Stimulated activated CD8-positive, alpha-beta memory T cell treated with anti-CD3 and anti-CD28 coated beads, Interleukin-15, amount 100 ng/mL, for 48 hours (primary cell): Measurements from ENCODE around the gene SSPN.

ENCODE experiments used
- DNase-seq, 2 donors: peaks; one replicate each; pipeline ENCODE4 v3.0.0-alpha.2; 2020; ENCODE audit warnings: low read depth in 2 of 2

Gene SSPN, protein sequence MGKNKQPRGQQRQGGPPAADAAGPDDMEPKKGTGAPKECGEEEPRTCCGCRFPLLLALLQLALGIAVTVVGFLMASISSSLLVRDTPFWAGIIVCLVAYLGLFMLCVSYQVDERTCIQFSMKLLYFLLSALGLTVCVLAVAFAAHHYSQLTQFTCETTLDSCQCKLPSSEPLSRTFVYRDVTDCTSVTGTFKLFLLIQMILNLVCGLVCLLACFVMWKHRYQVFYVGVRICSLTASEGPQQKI

DNA sequence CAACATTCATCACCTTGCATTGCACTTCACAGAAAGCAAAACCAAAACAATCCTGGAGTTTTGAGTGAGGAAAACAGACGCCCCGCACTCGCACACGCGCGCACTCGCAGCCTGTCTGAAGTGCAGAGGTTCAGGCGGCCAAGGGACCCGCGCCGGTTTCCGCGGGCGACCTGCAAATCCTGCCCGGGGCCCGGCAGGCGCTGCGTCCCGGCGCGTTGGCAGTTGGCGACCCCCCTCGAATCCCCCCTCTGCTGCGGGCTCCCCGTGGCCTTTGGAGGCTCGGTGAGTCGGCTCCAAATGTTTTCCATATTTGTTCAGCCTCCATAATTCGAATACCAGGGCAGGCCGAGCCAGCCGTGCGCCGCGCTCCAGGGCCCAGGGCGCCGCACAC is at the start of gene SSPN:
SSPN (plus strand) TSS at position 324 of the 391 bp plus-strand sequence. CDS start 100 bp downstream, outside the sequence.
- DNase-seq, result no peak

DNA sequence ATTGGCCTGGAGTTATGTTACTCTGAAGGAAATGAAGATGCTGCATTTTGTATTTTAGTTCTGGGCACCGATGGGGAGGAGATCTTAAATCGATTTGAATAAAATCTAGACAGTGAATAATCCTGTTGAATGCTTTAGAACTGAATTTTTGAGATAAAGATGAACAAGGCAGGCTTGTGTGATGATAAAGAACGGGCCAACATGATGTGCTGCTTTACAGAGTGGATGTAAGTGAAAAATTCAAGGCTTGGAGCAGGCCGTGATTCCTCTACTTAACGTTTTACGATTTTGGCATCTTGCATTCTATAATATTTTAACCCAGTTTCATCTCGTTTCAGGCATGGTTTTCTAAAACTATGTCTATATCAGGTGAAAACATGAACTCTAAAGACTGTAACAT is 47.1 kb upstream of the SSPN start:
- DNase-seq, result no peak

DNA sequence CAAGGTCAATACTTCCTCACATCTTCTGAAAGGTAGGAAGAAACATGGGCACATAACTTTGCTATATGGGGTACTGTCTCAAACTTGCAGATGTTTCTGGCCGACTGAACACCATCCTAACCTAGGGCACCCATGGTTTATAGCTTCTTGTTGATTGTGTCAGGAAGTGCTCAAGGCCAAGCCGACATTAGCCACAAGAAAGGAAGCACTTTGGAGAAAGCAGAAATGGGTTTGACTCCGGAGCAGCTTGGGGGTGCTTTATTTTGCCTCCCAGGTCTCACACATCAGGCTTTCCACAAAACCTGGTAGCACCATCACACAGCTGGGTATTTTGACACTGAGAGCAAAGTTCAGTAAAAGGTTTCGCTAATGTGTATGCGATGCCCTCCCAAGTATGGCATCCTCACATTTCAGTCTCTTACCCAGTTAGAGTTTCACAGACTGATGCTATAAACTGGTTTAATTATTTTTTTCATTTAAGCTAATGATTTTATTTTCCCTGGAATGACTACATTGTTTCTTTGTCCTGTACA is 45.3 kb upstream of the SSPN start:
- no peak for DNase-seq

DNA sequence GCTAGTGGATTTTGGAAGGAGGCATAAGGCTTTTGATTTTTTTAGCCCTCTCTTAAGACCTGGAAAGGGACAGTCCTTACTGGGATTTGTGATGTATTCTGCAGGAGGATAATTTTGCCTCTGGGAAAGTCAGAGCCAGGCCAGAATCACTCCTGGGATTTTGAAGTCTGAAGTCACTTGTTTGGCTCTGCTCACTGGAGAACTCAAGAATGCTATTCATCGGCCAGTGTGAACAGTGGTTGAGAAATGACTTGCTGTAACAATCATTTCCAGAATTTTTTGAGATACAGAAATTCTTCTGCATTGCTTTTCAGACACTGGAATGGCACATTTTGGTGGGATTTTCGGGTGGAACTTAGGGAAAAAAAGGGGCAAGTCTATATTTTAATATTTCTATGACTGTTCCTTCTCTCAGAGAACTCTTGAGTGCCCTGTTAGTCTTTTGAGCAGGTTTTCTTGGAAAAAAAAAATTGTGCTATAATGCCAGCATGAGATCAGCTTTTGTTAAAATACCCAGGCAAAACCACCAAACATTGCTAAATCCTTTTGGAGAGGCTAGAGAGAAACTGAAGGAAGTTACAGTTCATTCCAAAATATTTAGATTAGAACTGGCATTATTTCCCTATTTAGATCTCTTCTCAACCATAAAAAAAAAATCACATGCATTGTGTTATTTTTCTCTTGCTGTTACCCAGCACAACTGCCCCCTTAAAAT is 44.5 kb upstream of the SSPN start:
- no peak for DNase-seq

DNA sequence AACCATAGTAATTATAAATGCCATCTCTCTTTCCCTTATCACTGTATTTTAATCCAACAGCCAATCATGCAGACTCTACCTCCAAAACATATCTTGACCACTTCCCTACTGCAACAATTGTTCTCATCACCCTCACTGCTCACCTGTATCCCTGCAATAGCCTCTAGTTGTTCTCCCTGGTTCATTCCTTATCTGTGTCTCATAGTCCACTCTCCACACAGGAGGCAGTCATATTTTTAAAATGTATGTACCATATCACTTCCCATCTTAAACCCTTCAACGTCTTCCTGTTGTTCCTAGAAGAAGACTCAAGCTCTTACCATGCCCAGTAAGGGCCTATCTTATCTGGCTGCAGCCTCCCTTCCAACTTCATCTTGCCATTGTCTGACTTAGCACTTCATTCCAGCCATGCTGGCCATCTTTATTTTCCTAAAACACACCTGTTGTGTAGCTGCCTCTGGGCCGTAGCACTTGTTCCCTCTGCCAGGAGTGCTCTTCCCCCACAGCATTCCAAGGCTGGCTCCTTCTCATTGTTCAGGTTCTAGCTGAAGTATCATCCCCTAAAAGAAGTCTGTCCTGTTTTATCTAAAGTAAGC is 42.8 kb upstream of the SSPN start:
- no peak for DNase-seq

DNA sequence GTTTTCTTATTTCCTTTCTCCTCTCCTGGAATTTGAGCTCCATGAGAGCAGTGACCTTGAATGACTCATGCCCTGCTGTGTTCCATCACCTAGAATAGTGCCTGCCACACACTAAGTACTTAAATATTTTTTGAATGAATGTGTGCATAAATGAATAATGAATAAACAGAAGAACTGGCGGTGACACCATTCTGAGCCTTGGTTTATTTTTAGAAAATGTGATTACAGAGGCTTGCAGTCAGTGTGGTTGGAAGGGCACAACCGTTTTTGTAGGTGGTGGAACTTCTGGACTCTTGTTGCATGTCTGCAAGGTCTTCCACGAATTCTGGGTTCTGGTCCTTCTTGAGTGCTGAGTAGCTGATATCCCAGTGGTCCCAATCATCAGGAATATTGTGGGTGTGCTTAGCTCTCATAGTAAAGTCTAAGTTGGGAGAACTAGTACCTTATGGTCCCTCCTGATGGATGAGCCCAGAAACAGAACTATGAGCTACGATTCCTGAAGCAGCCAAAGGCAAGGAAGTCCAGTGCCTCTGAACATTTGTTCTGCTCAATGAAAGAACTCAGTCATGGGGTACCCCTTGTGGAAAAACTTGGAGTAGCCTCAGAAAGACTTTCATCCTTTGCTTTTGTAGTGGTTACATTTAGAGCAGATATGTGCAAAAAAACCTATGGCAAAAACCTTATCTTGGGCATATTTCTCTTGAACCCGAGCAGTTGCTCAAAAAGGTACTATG is 41.8 kb upstream of the SSPN start:
- DNase-seq, result no peak

DNA sequence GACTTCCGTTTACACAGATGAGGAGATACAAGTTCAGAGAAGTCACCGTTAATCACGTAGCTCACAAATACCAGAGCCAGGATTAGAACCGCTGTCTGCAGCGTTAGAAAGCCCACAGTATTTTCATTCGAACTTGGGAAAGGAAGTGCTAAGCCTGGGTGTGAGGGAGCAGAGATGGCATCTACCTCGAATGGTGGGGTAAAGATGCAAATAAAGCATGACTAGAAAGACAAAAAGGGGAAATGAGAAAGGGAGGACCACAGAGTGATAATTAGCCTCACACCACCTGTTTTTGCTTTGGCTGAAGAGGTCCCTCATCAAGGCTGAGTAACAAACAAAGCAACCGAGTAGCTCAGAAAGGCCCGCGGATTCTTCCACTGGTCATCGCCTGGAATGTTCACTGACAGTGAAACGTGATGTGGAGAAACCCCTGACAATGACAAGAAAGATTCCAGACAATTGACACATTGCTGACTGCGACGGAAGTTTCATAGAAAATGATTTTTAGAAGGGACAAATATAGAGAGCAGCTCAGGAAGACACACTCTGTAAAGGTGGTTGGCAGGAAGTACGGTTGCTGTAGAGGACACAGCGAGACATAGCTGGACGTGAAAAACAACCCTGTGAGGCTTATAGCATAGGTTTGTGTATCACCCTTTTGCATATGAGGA is 39.0 kb upstream of the SSPN start:
- DNase-seq, result no peak

DNA sequence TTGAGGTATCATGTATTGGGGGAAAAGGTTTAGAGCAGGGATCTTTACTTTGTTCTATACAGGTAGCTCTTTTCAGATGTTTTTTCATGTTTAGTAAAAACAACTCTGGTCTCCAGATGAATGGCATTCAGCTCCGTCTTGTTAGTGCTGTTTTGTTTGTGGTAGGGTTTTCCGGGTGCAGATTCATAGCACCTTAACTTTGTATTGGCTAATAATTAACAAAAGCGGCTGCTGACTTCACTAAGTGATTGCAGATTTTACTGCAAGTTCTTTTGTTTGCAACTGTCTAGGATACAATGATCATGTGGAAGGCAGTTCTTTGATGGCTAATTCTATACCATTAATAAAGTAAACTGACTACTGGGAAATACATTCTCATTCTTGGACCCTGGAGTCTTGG is 38.4 kb upstream of the SSPN start:
- DNase-seq, result no peak

DNA sequence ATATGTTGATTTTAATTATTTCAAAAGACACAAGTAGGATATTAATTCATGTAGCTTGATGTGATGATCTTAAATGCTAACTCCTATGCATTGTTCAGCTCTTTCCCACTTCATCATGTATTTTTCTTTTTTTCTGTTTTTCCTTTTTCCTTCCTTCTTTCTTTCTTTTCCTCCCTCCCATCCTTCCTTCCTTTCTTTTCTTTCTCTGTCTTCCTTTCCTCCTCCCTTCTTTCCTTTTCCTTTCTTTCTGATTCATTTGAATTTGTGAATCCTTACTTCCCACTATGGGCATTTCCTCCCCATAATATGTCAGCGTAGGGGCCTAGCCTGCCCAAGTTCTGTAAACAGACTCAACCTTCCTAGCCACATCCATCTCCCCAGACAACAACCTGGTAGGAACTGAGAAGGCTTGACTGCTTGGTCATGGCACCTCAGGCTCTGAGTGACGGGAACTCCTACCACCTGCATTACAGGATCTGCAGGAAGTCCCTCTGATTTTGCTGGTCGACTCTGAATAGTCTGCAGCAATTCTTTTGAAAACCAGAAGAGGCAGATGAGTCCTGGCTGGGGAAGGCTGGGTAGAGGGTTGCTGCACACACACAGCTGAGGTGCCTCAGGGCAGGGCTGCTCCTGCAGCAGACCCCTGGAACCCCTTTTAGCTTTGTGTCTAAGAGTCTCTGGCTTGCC is 37.2 kb upstream of the SSPN start:
- DNase-seq, result no peak

DNA sequence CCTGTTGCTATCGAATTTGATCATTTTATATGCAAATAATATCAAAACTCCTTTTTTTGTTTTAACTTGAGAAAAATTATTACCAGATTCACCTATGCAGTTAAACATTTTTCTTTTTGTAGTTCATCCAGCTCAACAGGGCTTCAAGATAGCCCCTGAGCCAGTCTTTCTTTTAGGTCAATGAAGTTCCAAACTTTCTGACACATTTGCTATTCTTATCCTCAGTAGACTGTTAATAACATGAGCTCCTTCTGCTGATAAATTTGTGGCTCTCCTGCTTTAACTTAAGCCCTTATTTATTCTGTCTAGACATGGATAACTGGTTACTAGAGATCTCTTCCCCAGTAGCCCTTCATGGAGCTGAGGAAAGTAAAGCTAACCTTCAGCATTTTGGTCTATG is 33.2 kb upstream of the SSPN start:
- no peak for DNase-seq

DNA sequence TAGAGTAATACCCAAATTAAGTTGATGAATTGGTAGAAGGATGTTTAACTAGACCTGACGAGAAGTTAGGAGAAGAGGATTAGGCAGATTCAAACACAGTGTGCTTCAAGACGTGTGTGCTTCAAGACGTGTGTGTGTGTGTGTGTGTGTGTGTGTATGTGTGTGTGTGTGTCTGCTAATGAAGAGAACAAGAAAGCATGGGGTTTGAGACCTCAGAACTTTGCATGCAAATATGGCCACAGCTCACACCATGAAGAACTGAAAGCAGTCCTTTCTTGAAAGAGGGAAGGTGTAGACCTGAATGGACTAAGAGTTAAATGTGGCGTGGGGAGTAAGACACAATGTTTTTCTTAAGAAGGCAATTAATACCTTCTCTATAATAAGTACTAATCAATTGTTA is 32.5 kb upstream of the SSPN start:
- DNase-seq, result no peak

DNA sequence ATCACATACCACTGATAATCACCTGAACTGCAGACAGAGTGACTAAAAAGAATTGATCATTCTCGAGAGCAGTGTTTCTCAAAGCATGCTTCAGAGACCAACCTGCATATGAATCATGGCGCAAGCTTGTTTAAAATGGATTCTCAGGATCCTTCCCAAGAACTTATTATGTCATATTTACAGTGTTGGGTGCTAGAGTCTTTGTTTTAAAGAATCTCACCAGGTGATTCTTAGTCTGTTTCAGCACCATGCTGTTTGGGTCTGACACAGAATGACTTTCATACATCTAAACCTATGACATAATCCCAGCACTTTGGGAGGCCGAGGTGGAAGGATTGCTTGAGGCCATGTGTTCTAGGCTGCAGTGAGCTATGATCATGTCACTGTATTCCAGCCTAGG is 31.3 kb upstream of the SSPN start:
- DNase-seq, result no peak

DNA sequence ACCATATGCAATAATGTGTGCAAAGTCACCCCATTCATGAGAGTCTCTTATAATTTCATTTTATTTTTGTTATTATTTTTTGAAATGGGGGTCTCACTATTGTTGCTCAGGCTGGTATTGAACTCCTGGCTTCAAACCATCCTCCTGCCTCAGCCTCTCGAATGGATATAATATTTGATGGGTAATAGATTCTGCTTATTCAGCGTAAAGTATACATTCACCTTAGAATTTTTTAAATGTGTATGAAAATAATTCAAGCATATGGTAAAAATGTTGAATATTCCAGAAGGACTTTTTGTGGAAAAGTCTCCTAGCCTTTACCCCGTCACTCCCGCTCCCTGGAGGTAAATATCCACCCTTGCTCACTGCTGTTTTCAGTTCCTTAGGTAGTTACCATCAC is 23.4 kb upstream of the SSPN start:
- DNase-seq, result no peak

DNA sequence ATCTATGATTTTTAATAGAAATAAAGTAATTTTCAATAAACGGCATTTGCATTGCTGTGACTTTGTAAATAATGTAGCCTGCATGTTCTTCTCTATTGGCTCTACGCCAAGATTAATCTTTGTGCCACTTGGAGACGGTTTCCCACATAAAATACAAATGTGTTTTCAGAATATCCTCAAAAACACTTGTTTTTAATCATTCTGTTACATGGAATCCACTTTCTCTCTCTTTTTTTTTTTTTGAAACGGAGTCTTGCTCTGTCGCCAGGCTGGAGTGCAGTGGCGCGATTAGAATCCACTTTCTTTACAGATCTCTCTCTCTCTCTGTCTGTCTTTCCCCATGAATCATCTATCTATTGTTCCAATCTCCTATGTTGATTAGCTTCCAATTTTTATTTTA is 22.8 kb upstream of the SSPN start:
- DNase-seq, result no peak

DNA sequence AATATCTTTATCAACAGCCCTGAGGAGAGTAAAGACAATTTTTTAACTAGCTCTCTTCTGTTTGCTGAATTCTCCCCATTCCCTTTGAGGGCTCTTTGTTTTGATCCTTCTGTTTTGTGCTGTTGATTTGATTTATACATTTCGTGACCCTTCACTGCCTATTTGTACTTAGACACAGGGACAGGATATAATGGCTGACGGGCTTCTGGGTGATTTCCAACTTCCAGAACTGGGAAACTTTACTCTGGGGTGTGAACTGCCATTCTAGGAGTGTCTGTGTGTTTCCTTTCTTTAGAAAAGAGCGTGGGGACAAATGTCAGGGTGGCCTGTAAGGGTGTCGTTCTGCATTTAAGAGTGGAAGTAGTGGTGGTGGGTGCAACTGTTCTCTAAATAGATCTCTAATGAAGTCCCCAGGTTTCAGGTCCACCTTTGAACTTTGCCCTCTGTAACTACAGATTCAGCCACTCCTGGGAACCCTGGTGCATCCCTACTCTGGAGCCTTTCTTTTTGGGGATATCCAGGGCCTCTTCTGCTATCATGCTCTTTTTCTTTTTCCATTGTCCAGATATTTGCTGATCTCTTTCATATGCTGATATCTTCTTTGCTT is 22.3 kb upstream of the SSPN start:
- DNase-seq, result no peak

DNA sequence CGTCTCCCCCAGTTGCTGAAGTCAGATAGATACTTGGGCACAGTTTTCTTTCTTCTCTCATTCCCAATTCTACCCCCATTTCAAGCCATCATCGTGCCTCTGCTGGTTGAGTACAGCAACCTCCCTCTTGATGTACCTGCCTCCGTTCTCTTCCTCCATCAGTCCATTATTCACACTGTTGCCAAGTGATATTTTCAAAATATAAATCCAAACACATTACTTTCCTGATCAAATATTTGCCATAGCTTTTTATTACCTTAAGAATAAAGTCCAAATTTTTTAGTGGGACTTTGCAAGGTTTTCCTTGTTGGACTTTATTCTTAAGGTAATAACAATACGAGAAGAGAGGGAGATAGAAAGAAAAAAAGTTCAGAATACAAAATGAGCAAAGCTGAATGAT is 18.6 kb upstream of the SSPN start:
- no peak for DNase-seq

DNA sequence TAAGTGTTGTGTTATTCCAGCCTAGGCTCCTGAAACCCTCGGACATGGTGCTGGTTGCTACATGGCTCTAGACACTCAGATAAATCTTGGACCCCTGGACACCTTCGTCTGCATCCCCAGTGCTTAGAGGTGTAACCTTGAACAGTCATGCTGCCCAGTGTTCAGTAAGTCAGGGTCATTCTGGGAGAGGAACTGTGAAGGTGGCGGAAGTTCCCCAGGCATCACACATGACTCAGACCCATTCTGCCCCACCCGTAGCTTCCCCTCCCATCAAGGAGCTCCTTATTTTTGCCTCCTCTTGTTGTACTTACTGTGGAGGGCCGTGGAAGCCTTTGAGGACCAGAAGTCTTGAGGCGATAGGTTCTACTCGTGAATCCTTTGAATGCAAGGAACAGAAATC is 18.1 kb upstream of the SSPN start:
- DNase-seq, result no peak

DNA sequence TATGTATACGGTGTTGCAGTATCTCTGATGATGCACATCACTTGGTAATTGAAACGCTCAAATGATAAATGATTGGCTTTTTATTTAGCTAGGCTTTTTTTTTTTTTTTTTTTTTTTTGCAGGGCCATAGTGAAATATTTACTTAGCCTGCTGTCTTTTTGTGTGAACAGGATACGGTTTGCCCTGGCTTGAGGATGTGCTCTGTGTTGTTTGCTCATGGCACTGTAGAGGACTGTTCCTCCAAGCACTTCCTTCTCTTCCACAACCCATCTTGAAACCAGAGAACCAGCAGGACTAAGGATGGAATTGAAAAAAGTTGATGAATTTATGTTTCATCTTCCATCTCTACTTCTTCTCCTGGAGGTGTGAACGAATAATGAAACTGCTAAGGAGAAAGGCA is 15.5 kb upstream of the SSPN start:
- no peak for DNase-seq

DNA sequence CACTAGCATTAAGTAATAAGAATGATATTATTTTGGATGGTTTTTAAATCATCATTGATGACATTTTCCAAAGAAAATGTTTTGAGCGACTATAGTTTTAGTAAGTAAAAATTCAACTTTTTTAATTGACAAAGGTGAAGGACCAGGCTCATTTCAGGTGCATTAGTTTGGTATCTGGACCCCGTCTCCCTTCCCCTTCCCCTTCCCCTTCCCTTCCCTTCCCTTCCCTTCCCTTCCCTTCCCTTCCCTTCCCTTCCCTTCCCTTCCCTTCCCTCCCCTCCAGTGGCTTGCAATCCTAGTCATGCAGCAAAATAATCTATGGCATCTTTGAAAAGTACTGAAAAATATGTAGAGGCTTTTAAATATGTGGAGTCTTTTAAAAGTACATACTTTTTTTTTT is 13.0 kb upstream of the SSPN start:
- DNase-seq, result no peak

DNA sequence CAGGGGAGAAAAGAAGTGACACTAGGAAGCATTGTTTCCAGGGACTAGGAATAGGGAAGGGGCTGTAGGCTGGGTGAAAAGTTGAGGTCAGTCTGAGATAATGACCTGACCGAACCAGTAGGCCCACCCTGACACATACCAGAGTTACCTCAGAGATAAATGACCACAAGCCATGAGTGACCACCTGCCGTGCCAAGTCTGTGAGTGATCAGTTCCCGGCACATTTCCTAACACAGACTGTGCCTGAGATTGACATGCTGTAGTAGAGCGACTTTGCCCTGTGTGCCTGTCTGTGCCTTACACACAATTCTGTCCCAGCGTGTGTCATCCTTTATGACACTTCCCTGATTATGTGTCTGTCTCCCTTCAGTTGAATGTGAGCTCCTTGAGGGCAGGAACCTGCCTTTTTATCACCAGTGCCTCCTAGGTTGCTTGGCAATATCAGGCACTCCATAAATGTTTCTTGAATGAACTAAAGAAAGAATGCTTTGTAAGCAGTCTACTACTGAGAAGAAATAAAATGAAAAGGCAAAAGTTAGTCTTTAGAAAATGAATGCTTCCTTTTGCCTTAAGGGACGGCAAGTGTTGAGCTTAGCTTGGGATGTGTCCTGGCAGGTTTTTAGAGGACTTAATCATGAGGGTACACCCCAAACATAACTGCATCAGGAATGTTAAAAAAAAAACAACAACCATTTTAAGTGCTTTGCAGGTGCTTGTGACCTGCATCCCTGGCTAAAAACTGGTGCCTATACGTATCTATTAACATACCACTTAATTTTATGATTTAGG is 9.6 kb upstream of the SSPN start:
- DNase-seq, result no peak
